Central memory CD4-positive, alpha-beta T cell (primary cell): Measurements from ENCODE around the gene KRT81.
"Not testable (repeated sequence)": the region's sequence is repeated elsewhere in the genome, so short reads cannot be mapped to it uniquely, and the experiment has no call there.

Experiments
- DNase-seq: peaks from one replicate; pipeline ENCODE4 v3.0.0; 2022

The KRT81 gene

GRCh38 chr12:52317468-52318052 lies 26.2 kb upstream of the KRT81 start:
- DNase-seq, result no peak

- DNase-seq, result no peak
These were observed 25.4 kb upstream of the KRT81 start for GRCh38 chr12:52316701-52317100.

GRCh38 chr12:52316290-52316689 lies 25.0 kb upstream of the KRT81 start:
- no peak for DNase-seq

DNA sequence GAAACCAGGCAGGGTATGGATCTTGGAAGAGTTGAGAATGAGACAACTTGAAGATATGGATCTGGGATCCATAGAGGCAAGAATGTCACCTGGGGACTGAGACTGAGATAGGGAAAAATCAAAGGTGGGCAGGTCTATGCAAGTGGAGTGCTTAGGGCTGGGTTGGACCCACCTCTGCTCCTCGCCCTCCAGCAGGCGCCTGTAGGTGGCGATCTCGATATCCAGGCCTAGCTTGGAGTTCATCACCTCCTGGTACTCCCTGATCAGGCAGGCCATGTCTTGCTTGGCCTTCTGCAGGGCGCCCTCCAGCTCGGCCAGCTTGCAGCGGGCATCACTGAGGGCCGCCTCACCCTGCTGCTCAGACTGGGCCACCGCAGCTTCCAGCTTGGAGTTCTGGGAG lies 24.4 kb upstream of the KRT81 start:
- not testable (repeated sequence) for DNase-seq

GRCh38 chr12:52314511-52314910 lies 23.2 kb upstream of the KRT81 start:
- DNase-seq, result no peak

DNA sequence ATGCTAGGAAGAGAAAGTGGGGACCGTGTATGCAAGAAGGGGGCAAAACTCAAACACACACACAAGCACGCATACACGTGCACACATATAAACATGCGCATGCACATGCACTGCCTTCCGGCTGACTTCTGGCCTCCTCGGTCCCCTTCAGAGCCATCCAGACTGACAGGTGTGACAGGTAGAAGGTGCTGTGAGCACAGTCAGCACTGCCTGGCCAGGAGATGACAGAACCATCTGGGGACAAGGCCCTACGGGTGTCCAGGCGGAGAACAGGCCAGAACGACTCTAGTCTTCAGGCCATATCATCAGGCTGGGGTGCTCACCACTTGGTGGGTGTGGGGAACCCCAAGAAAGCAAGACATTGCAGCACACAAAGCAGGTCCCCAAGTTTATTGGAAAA lies 22.6 kb upstream of the KRT81 start:
- DNase-seq, result no peak

- no peak for DNase-seq
These were observed 22.1 kb upstream of the KRT81 start for GRCh38 chr12:52313461-52313860.

- DNase-seq, result no peak
These were observed 20.8 kb upstream of the KRT81 start for GRCh38 chr12:52312086-52312485.

GRCh38 chr12:52311285-52311648 lies 19.9 kb upstream of the KRT81 start:
- DNase-seq, result no peak

- no peak for DNase-seq
These were observed 19.4 kb upstream of the KRT81 start for GRCh38 chr12:52310622-52311284.

DNA sequence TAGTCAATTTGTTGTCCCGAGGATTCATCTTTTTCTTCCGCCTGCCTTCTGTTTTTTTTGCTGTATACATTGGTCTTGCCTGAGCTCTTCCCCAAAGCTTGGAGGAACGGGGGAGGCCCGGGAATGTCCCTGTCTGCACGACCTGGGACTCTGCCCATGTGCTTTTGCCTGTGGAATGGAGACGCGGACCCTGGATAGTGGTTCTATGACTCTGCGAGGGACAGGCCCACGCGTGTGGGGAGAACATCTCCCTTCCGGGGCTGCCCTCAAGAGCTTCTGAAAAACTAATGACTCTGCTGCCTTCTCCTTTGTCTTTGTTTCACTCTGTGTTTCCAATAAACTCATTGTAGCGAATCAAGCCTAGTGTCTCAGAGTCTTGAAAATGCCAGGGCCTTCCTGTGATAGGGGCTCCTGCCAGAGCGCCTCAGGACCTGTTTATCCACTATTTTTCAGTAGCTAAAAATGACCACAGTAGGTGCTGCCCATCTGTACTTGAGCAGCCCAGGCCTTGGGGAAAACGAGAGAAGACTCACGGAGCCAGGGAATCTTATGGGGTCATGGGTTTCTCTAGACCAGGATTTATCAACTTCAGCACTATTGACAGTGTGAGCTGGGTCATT lies 17.6 kb upstream of the KRT81 start:
- DNase-seq, result no peak

- no peak for DNase-seq
These were observed 16.8 kb upstream of the KRT81 start for GRCh38 chr12:52307836-52308805.

DNA sequence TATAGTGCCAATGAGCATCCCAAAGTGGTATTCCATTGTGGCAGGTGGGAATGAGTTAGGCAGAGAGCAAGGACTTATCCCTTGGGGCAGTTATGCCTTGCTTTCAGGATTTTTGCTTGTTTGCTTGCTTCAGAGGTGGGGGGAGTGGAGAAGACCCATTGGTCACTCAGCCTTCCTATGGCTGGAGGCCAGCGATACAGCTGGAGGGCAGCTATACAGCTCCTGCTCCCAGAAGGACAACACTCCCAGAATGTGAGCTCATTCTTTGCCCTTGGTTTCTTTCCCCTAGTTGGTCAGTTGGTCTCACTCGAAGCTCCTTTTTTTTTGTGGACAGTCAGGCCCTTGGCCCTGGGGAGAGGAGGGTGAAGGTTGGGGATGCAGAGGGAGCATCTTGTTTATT lies 15.4 kb upstream of the KRT81 start:
- no peak for DNase-seq

DNA sequence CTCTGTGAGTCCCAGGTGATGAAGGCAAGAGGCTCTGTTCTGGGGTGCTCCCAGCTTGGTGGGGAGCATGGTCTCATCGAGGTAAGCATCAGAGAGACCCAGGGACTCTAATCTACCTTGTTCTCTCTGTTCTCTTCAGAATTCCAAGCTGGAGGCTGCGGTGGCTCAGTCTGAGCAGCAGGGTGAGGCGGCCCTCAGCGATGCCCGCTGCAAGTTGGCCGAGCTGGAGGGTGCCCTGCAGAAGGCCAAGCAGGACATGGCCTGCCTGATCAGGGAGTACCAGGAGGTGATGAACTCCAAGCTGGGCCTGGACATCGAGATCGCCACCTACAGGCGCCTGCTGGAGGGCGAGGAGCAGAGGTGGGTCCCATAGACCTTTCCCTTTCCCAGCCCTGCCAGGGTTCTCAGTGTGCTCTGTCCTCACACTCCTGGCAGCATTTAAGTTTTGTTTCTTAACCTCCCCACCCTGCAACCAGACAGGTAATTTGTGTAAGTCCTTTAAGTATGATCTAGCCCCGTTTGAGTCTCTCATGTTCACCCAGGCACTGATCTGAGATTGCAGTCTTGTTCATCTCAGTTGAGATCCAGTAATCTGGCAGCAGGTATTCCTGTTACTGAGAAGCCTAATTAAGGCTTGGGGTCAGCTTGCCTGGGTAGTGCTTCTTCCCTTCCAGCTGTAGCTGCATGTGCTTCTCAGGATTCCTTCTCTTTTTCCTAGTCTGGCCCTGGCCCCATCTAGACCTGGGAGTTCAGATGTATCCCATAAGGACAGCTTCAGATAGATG lies 14.8 kb upstream of the KRT81 start:
- DNase-seq, result no peak

GRCh38 chr12:52304941-52305411 lies 13.6 kb upstream of the KRT81 start:
- DNase-seq, result not testable (repeated sequence)

GRCh38 chr12:52302242-52302914 lies 11.0 kb upstream of the KRT81 start:
- DNase-seq, result not testable (repeated sequence)

DNA sequence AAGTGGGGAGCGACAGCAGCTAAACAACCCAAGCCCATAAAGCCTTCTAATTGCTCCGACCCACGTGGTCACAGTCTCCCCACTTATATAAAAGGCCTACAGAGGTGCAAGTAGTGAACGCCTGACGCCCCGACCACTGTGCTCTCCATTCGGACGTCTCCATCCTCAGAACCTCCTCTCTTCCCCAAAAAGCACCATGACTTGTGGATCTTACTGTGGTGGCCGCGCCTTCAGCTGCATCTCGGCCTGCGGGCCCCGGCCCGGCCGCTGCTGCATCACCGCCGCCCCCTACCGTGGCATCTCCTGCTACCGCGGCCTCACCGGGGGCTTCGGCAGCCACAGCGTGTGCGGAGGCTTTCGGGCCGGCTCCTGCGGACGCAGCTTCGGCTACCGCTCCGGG lies 10.4 kb upstream of the KRT81 start:
- DNase-seq, result not testable (repeated sequence)

GRCh38 chr12:52300796-52301691 lies 9.7 kb upstream of the KRT81 start:
- DNase-seq, result no peak

- no peak for DNase-seq
These were observed 7.4 kb upstream of the KRT81 start for GRCh38 chr12:52298677-52299190.

DNA sequence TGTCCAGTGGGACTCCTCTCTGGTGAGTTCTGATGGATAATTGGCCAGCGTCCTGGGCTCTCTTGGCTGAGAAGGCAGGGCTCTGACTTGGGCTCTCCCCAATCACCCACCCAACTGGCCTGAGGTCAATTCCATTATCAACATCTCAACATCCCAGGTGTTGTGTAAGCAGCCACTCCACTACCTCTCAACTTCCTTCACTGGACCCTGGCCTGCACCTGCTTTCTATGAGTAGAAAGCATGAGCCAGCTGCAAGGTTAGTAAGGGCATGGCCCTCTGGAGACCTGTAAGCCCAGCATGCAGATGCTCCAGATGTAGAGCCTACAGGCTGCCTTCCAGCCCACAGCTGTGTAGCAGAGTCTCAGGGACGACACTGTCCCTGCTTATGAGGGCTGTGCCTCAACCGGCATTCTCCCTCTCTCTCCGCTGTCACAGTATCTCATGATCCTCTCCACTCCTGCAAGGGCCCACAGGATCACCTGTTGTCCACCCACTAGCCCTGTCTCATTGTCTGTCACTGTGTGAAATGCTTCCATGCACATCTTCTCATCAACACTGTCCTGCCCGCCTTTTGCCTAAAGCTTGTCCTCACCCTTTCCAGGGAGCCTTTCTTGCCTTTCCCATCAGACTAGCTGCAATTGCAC lies 5.4 kb upstream of the KRT81 start:
- DNase-seq, result no peak
